GF-D8 (cell line): ENCODE data around the gene RGS3.

ENCODE experiments used
- DNase-seq: peaks from one replicate; lab custom pipeline; 2025; lab: John Stamatoyannopoulos, UW

Gene RGS3

GRCh38 chr9:113465599-113466140 lies 2.1 kb downstream of the RGS3 start:
- DNase-seq, result no peak

DNA sequence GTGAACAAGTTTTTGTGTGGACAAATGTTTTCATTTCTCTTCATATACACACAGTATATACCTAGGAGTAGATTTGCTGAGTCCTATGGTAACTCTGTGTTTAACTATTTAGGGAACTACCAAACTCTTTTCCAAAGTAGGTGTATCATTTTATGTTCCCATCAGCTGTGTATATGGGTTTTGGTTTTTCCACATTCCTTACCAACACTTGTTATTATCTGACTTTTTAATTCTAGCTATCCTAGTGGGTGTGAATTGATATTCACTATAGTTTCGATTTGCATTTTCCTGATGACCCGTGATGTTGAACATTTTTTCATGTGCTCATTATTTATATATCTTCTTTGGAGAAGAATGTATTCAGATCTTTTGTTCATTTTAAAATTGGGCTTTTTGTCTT lies 3.7 kb downstream of the RGS3 start:
- DNase-seq, result no peak

- no peak for DNase-seq
Observed at GRCh38 chr9:113468716-113469448, 5.4 kb downstream of the RGS3 start.

DNA sequence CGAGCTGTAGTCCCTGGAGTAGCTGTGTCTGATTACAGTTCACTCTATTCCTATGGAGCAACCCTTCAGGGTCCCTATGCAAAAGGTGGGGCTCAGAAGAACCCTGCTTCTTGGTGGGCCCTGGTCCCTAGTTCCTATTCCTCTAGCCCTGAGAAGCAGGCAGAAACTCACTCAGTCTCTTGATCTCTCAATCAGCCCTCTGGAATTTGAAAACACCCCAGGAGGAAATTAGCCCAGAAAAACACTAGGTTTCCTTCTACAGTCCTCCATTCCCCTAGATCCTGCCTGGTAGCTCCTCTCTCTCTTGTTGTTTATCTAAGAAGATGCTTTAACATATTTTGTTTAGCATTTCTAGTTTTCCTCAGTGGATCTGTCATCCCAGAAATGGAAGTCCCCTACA lies 7.6 kb downstream of the RGS3 start:
- no peak for DNase-seq

- no peak for DNase-seq
Observed at GRCh38 chr9:113471566-113471965, 8.0 kb downstream of the RGS3 start.

- no peak for DNase-seq
Observed at GRCh38 chr9:113472199-113472598, 8.7 kb downstream of the RGS3 start.

GRCh38 chr9:113474360-113475028 lies 11.0 kb downstream of the RGS3 start:
- DNase-seq, result no peak

DNA sequence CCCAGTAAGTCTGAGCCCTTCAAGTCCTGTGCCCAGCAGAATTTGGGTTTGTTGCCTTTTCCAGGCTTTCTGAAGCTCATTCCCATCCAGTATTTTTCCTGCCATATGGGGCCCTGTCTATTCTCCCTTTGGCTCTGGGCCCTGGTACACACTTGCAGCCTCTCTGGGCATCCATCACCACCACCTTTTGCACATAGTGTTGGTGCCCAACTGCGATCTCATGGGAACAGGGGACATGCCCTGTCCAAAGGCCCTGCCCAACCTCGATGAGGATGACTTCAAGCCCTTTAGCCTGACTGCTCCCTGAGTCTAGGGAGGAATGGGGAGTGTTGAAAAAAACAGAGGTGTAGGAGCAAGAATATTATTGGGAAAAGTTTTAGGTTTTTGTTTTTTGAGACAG lies 11.5 kb downstream of the RGS3 start:
- DNase-seq, result no peak

- DNase-seq, result no peak
Observed at GRCh38 chr9:113475992-113476391, 12.5 kb downstream of the RGS3 start.

DNA sequence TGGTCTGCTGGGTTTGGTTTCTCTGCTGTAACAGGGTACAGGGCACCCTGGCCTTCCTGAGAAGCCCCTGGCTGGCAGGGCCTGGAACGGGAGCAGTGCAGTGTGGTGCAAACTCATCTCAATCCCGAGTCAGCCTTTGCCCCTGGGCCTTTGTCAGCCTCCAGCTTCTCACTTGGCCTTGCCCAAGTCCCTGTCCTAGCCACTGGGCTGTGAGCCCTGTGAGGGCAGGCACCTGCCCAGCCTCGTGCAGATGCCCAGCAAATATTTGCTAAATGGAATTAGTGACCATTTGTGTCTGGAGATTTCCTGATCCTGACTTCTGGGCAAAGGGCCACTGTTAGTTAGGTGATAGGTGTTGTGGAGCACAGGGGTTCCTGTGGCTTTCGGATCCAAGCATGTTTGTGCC lies 13.0 kb downstream of the RGS3 start:
- no peak for DNase-seq

GRCh38 chr9:113477058-113477457 lies 13.5 kb downstream of the RGS3 start:
- DNase-seq, result no peak

- DNase-seq, result no peak
Observed at GRCh38 chr9:113477661-113478060, 14.1 kb downstream of the RGS3 start.

DNA sequence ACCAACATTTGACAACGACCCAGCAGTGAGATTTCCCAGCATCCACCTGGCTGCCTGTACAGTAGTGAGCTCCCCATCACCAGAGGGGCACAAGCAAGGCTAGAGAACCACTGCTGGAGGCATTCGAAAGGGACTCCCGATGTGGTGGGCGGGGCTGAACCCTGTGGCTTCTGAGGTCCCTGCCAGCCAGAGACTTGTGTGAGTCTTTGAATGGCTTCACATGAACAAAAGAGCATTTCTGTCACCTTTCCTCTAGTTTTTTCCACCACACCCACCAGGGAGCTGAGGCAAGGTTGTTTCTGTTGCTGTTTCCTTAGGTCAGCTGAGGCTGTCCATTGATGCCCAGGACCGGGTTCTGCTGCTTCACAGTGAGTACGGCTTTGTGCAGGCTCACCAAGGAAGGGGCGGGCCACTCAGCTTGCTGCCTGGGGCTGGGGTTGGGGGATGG lies 15.7 kb downstream of the RGS3 start:
- DNase-seq, result no peak

DNA sequence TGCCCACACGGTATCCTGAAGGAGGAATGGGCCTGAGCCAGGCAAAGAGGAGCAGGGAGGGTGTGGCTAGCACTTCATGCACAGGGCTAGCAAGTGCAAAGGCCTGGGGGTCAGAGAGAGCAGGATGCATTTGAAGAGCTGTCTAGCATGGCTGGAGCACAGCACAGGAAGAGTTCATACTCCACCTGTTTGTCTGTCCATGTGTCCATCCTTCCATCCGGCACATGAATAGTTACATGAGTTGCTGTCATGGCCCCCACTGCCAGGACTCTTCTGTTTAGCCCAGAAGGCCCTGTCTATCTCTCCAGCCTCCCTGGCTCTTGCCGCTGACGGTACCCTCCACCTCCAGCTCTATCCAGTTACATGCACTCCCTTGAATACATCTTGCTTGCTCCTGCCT lies 17.1 kb downstream of the RGS3 start:
- DNase-seq, result no peak

DNA sequence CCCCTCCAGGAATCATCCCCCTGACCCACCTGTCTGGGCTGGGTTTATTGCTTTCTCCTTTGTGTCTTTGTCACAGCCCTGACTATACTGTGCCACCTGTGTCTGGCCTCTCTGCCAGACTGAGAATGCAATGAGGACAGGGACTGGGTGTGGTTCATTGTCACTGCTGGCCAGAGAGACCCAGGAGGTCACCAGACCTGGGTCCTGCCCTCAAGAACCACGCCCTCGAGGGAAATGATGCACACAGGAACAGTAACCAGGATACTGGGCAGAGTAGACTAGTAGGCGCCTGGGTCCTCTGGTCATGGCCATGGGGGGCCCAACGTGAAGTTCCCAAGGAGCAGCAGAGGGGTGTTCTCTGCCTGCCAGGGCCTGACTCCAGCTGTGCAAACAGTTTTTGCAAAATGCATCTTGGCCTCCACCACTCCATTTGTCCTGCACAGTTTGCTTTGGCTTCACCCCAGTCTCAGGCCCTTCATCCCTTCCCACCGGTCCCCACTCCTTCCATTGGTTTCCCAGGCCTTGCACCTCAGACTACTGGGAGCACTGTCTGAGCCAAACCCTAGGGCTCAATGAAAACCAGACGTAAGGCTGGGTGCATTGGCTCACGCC lies 17.8 kb downstream of the RGS3 start:
- no peak for DNase-seq

- no peak for DNase-seq
Observed at GRCh38 chr9:113482341-113482740, 18.8 kb downstream of the RGS3 start.

GRCh38 chr9:113482991-113483675 lies 19.6 kb downstream of the RGS3 start:
- no peak for DNase-seq

DNA sequence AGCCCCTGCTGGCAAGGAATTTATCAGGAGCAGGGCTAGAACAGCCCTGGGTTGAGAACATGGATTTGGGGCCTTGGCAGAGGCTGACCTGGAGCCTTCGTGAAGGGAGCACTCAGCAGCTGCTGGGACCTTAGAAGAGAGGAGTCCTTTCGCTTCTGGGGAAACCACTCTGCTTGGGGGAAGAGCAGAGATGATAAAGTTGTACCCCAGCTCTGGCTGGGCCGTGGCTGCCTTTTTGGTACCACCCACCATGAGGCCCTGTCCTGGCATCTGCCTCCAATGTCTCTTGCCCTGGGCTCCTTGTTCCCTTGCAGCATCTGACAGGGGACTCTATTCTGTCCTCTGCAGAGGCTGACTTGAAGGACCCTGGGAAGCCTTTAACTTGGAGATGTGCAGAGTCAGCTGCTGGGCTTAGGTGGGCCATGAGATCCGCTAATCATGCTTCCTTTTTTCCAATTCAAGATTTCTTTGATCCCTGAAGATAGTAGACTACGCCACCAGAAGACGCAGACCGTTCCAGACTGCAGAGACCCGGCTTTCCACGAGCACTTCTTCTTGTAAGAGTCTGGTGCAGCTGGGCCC lies 20.2 kb downstream of the RGS3 start:
- no peak for DNase-seq

DNA sequence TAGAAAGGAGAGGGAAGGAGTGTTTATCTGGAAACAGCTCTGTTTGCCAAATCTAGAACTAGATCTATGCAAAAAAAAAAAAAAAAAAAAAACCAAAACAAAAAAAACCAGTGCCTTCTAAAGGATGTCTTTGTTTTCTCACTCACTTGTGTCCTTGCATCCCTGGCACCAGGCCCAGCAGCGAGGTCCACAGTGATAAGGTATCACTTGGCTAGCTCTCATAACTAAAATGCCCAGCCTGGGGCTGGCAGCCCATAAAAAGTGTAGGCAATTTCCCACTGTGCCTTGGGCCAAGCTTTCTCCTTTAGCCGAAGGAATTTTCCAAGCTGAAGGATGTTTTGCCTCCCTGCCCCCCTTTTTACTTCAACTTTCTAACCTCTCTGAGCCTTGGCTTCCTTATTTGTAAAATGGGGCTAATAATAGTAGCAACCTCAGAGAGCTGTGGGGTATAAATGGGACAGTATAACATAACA lies 20.8 kb downstream of the RGS3 start:
- DNase-seq, result no peak

DNA sequence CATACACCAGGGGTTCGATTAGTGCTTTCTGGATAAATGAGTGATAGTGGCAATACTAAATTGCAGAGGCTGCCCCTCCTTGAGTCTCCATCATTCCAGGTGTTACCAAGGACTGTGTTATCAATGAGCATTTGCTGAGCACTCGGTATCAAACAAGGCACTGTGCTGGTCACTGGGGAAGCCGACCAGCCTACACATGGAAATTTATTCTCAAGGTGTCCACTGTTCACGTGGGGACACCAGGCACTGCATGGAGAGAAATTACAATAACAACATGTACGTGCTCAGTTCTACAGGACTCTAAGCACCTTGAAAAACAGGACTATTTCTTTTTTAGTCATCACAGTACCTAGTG lies 22.2 kb downstream of the RGS3 start:
- DNase-seq, result no peak

DNA sequence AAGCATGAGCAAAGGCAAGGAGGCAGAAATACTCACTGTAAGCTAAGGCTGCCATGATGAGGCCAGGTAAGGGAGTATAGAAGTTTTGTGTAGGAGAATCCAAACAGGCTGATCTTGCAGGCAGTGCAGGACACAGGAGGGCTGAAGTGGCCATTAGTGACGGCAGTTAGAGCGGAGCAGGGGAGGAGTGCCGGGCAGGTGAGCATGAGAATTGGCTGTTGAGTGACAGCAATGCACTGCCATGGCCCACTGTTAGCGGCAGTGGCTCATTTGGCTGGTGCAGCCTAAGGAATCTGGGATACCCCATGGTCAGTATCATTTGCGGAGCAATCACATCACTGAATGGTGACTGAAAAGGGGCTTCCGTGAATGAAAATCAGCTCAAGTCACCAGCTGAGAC lies 22.8 kb downstream of the RGS3 start:
- no peak for DNase-seq

DNA sequence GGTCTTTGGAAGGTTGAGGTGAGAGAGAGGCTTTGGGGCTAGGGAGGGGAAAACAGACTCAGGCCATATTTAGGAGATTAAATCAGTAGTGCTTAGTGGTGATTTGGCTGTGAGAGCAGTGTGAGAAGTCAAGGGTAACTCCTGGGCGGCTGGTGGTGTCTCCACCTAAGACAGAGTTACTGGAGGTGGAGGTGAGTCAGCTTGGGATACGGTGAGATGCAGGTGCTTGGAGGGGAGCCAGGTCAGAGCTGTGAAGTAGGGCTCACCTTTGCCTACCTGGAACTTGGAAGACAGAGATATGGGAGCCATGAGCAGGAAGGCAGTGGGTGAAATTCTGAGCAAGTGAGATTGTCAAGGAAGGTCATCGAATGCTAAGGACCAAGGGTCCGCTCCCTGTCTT lies 24.5 kb downstream of the RGS3 start:
- DNase-seq, result no peak
